ENCODE measurements around the gene DCC.
A peak's percentile ranks its signal among the peaks of the same experiment; 100 is the strongest.

The DCC gene

GRCh38 chr18:52462853-52463252 lies 122.9 kb downstream of the DCC start:
- no peak for DNase-seq
- in situ Hi-C loops (cut with HindIII; ENCODE audit: low pct_ligation_motif_present, low pct_unique_long_range_greater_than_20kb, low sequenced_read_pairs) = no loop called here

DNA sequence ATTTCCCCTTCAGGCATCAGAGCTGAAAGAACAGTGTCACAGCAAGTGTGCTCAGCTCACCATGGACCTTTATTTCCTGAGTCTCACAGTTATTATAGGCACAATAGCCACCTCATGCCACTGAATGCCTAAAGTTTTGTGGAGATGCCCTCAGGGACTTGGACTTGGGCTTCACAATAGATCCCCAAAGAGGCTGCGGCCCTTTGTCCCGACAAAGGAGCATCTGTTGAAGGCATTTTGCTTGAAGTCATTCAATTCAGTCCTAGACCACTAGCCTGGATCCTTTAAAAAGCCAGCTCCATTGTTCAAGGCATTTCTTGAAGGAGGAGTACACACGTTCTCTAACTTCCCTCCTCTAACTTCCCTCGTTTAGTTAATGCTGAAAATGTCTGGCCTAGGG lies 125.4 kb downstream of the DCC start:
- in situ Hi-C loops (cut with HindIII; ENCODE audit: low pct_ligation_motif_present, low pct_unique_long_range_greater_than_20kb, low sequenced_read_pairs) = no loop called here

DNA sequence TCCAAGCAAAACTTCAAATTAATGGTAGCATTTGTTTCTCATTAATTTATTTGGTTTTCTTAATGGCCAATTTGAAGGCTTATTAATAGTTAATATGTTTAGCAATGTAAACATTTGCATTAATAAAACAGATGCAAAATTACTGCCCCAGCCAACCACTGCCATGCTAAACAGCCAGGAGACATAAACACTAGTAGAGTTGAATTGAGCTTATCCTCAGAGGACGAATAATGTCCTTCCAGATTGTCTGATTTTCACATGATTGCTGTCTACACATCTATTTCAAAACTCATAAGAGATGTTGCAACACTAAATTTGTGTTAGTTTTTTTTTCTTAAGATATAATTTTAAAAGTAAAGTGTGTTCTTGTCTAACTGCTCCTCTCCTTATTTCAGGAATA lies 128.5 kb downstream of the DCC start:
- in situ Hi-C loops (cut with HindIII; ENCODE audit: low pct_ligation_motif_present, low pct_unique_long_range_greater_than_20kb, low sequenced_read_pairs) = no loop called here
- no peak for DNase-seq

More for the DNA sequence above, 125.4 kb downstream of the DCC start:
- no peak for DNase-seq

DNA sequence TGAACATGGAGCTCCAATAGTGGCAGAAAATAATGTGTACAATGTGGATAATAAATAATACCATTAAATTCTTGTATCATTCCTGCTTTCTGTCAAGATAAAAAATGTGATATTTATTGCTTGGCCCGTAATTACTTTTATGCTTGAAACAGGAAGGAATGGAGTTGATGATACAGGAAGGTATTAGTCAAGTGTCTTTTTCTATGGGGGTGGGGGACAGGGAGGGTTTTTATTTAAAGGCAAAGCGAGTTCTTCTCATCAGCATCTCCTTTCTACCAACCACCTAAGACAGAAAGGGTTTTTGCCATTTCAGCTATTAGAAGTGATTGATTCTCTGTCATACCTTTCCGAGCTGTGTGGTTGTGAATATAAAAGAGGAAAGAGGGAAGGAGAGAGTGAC lies 135.3 kb downstream of the DCC start:
- in situ Hi-C loops (cut with HindIII; ENCODE audit: low pct_ligation_motif_present, low pct_unique_long_range_greater_than_20kb, low sequenced_read_pairs) = no loop called here

DNA sequence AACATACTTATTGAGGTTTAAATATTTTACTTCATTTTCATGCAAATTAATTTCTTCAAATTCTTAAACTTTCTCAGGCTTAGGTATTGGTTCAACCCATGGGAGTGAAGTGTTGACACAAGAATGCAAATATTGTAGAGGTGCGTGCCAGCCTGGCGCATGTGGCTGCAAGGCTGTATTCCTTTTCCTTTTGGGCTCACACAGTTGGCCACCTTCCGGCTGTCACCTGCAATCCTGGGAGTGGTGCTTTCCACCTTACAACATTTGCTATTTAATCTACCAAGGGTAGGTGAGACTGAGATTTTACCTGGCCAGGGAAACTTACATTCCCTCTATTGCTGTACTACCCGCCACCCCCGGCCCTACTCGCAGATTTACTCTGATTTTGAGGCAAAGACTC lies 141.1 kb downstream of the DCC start:
- in situ Hi-C loops (cut with HindIII; ENCODE audit: low pct_ligation_motif_present, low pct_unique_long_range_greater_than_20kb, low sequenced_read_pairs) = no loop called here
- DNase-seq = no peak

More for the DNA sequence above, 135.3 kb downstream of the DCC start:
- no peak for DNase-seq

DNA sequence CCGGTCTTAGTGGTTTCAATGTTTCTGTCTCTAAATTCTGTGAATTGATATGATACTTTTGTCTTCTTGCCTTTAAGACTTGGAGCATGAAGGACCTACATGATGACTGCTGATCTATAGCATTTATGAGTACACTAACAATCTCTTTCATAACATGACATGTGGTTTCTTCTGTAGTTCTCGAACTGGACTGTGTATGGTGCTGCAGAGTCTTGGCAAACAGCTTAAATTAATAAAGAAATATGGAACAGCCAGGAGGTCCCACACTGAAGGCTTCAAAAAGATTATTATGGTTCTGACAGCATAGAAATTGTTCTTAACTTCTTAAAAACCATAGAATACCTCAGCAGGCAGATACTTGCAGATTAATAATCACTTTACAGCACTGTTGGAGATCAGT lies 145.0 kb downstream of the DCC start:
- peak; percentile 24 for DNase-seq

GRCh38 chr18:52486052-52486451 lies 146.1 kb downstream of the DCC start:
- in situ Hi-C loops (cut with HindIII; ENCODE audit: low pct_ligation_motif_present, low pct_unique_long_range_greater_than_20kb, low sequenced_read_pairs) = no loop called here
- no peak for DNase-seq

More for the DNA sequence above, 145.0 kb downstream of the DCC start:
- in situ Hi-C loops (cut with HindIII; ENCODE audit: low pct_ligation_motif_present, low pct_unique_long_range_greater_than_20kb, low sequenced_read_pairs) = no loop called here

- DNase-seq = no peak
- in situ Hi-C loops (cut with HindIII; ENCODE audit: low pct_ligation_motif_present, low pct_unique_long_range_greater_than_20kb, low sequenced_read_pairs) = no loop called here
Measured at GRCh38 chr18:52489396-52490306, 149.7 kb downstream of the DCC start.

DNA sequence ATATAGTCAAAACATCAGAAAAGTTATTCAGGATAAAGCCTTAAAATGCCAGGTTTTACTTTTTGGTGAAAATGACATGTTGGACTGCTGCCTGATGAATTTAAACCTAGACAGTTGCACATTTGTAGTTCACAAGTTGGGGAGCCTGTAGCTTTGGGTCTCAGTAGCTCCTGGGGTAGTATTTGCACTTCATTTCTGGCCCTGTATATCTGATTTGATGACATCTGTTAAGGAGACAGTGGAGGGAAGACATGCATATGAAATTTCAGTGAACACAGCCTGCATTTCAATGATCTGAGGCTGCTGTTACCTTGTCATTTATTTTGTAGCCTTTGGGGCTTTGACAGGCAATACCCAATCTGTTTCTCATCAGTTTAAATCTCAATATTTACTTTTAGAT lies 156.4 kb downstream of the DCC start:
- in situ Hi-C loops (cut with HindIII; ENCODE audit: low pct_ligation_motif_present, low pct_unique_long_range_greater_than_20kb, low sequenced_read_pairs) = no loop called here
- DNase-seq = no peak

DNA sequence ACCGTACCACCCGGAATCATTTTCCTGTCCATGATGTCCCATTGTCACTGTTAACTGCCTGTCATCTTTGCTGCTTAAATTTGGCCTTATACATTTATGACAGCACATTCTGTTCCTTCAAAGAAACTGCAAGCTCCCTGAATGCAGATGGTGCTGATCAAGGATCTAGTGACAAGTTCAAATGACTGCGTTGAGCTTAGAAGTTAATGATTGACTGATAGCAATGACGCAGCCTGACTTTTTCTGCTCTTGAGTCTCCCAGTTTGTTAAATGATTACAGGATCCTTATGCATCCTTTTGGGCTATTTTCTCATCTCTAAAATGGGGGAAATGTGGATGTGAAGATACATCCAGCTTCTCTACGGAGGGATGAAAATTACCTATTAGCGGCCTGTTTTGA lies 159.0 kb downstream of the DCC start:
- peak; percentile 68 for DNase-seq
- in situ Hi-C loops (cut with HindIII; ENCODE audit: low pct_ligation_motif_present, low pct_unique_long_range_greater_than_20kb, low sequenced_read_pairs) = no loop called here

DNA sequence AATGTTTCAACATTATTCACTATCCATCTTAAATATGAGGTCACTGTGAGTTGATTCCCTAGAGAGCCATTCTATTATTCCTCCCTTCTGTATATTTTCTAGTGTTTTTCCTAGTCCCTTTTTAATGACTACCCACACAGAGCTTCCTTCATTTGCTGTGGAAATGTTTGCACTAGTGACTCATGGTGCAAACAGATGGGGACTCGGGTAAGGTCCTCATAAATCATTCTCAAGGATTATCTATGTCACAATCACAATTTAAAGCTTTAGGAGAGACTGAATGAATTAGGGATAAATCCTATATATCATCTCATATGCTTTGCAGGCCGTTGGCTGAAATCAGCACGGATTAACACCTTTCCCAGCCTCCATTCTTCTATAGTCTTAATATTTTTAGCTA lies 159.6 kb downstream of the DCC start:
- DNase-seq = peak; percentile 37

DNA sequence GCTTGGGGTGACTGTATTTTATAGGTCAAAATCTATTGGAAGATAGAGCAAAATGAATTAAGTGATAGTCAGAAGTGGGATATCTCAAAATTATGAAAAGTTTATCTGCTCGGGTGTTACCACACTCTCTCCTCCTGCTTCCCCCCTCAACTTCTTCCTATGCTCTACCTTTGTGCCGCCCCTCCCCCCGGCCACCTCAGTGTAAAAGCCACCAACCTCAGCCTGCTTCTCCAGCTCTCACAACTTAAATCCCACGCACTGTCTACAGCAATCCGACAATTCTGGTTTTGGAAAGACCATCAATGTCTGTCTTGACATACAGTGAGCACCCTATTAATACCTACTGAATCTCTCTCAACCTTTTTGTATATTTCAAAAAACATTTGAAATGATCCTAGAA lies 164.6 kb downstream of the DCC start:
- in situ Hi-C loops (cut with HindIII; ENCODE audit: low pct_ligation_motif_present, low pct_unique_long_range_greater_than_20kb, low sequenced_read_pairs) = no loop called here
- DNase-seq = no peak

More for the DNA sequence above, 159.6 kb downstream of the DCC start:
- in situ Hi-C loops (cut with HindIII; ENCODE audit: low pct_ligation_motif_present, low pct_unique_long_range_greater_than_20kb, low sequenced_read_pairs) = no loop called here

- in situ Hi-C loops (cut with HindIII; ENCODE audit: low pct_ligation_motif_present, low pct_unique_long_range_greater_than_20kb, low sequenced_read_pairs) = no loop called here
- no peak for DNase-seq
Measured at GRCh38 chr18:52510139-52510538, 170.1 kb downstream of the DCC start.

GRCh38 chr18:52518086-52518485 lies 178.1 kb downstream of the DCC start:
- in situ Hi-C loops (cut with HindIII; ENCODE audit: low pct_ligation_motif_present, low pct_unique_long_range_greater_than_20kb, low sequenced_read_pairs) = no loop called here
- no peak for DNase-seq

DNA sequence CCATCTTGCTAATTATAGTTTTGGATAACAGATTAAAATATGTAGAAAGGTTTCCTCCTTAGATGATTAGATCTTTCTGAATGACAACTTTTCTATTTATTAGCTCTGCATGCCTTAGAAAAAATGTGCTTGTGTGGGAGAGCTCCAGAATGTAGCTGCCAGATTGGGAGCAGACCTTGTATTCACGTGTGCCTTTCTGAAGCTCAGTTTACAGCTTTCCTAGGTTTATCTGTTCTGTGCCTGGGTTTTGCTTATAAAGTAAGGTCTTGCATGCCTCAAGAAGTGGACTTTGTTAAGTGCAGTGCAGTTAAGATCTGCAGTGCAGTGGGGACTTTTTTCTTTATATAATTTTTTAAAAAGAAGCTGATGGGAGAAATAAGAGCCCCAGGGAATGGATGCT lies 179.0 kb downstream of the DCC start:
- no peak for DNase-seq
- in situ Hi-C loops (cut with HindIII; ENCODE audit: low pct_ligation_motif_present, low pct_unique_long_range_greater_than_20kb, low sequenced_read_pairs) = no loop called here

DNA sequence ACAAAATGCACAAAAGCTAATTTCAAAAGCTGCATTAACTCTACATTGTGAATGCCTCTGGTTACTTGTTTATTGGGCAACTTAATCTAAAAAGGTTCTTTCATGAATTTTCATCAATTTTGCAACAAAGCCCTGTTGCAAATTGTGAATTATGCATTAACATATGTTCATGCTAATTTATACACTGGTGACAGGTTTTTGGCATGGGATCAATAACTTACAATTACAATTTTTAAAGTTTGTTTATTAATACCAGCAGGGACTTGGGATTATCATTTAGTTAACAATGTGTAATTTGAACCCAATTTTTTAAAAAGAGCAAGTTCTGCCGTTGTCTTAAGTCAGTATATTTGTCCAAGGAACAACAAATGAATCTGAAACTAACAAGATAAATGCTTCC lies 183.6 kb downstream of the DCC start:
- DNase-seq = no peak
- in situ Hi-C loops (cut with HindIII; ENCODE audit: low pct_ligation_motif_present, low pct_unique_long_range_greater_than_20kb, low sequenced_read_pairs) = no loop called here

DNA sequence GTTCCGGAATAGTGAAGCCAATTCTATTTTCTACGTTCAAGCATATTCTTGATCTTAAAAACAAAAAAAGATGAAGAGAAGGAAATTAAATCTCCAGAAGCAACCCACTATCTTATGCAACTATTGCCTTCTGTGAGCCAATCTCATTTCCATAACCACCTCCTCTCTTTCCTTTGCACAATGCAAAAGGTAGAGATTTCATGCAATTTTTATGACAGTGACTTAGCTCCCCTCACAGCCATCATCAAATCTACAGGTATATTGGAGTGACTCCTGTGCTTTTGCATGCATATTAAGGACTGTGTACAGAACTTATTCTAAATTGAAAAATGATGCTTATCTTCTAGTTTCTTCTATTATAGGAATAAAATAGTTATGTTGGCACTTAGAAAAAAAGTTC lies 191.8 kb downstream of the DCC start:
- in situ Hi-C loops (cut with HindIII; ENCODE audit: low pct_ligation_motif_present, low pct_unique_long_range_greater_than_20kb, low sequenced_read_pairs) = no loop called here
- DNase-seq = no peak

- in situ Hi-C loops (cut with HindIII; ENCODE audit: low pct_ligation_motif_present, low pct_unique_long_range_greater_than_20kb, low sequenced_read_pairs) = no loop called here
- no peak for DNase-seq
Measured at GRCh38 chr18:52536039-52536438, 196.0 kb downstream of the DCC start.

DNA sequence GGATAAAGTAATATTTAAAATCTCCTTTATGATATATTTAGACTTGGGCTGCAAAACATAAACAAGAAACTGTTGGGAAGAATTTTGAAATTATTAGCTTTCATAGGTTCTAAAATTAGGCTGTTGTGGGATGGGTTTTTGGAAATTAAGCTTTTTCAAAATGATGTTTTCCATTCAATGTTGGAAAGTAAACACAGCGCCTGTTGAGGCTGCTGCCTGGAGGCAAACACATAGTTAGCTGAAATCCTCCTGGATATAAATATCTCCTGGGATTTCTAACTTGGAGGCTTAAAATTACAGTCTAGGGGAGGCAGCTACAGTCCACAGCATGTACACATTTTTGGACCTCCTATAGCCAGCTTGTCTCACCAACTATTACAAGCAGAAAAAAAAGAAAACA lies 197.3 kb downstream of the DCC start:
- in situ Hi-C loops (cut with HindIII; ENCODE audit: low pct_ligation_motif_present, low pct_unique_long_range_greater_than_20kb, low sequenced_read_pairs) = no loop called here
- DNase-seq = no peak

- in situ Hi-C loops (cut with HindIII; ENCODE audit: low pct_ligation_motif_present, low pct_unique_long_range_greater_than_20kb, low sequenced_read_pairs) = no loop called here
Measured at GRCh38 chr18:52541056-52541455, 201.1 kb downstream of the DCC start.

More at GRCh38 chr18:52541056-52541455, 201.1 kb downstream of the DCC start:
- DNase-seq = no peak

All from ACHN (cell line).